ENCODE data around the gene SLC22A23. TPM values are rescaled to one million over a fixed set of nuclear protein-coding genes. Genes with fewer than 3 reads are reported as not detected.

The SLC22A23 gene
- total and polyA plus RNA-seq, 2 donors (not counting 1 experiment from before 2014, with no cell fraction given), result 0.18 to 1.4 TPM

GRCh38 chr6:3310703-3311102 lies 146.1 kb downstream of the SLC22A23 start:
- DNase-seq, result no peak
- POLR2A ChIA-PET, result no interaction called here
- WGBS (ENCODE audit: insufficient coverage), result 88% methylated on average over 7 of the region's 9 CpGs

GRCh38 chr6:3310051-3310448 lies 146.8 kb downstream of the SLC22A23 start:
- no peaks in the 10 kb centered on the region for H3K79me2 ChIP-seq (ENCODE audit: control insufficient read depth, insufficient read depth, low read length)
- POLR2A ChIA-PET, result no interaction called here
- no peak overlapping the region for H3K4me2 ChIP-seq (replicated peaks; ENCODE audit: low read depth, low read length, poor library complexity, severe bottlenecking)
- no peak overlapping the region for H3K27ac ChIP-seq (ENCODE audit: low read length in 2 of 2)
- H2AFZ ChIP-seq (ENCODE audit: insufficient read depth, low read depth, low read length, poor library complexity, severe bottlenecking), result no peak overlapping the region
- peaks cover 0 to 6% (median 0%) of the 10 kb centered on the region in 3 donors for H3K9me3 ChIP-seq (ENCODE audit: control extremely low read depth in 1 of 3, control insufficient read depth in 2 of 3, insufficient read depth in 1 of 3, low read length in 2 of 3)
- peaks cover 17% of the 10 kb centered on the region for H3K27me3 Mint-ChIP-seq
- WGBS (ENCODE audit: insufficient coverage), result 83% methylated on average over 5 of the region's 6 CpGs
- no peak overlapping the region for H3K27ac Mint-ChIP-seq
- ATAC-seq (ENCODE audit: low read depth), result no peak
- H3K4me3 Mint-ChIP-seq, result no peak overlapping the region
- H3K4me1 ChIP-seq (ENCODE audit: control insufficient read depth in 2 of 2, insufficient read depth in 2 of 2, low read length in 2 of 2), result no peaks in the 10 kb centered on the region
- no peak for DNase-seq
- H3K4me1 Mint-ChIP-seq, result no peaks in the 10 kb centered on the region
- TF ChIP-seq EZH2 (IDR thresholded peaks at IDR 0.05; ENCODE audit: borderline replicate concordance, insufficient read depth, low read depth, low read length, poor library complexity, severe bottlenecking) (no peak), CTCF (IDR thresholded peaks at IDR 0.05) (no peak)
- intact Hi-C loops (cut with micrococcal nuclease), result no loop called here
- H3K9ac ChIP-seq (ENCODE audit: low read length), result no peak overlapping the region
- H3K9me3 Mint-ChIP-seq (ENCODE audit: insufficient read depth), result no peaks in the 10 kb centered on the region
- peaks cover 0 to 7% (median 0%) of the 10 kb centered on the region in 4 experiments for H3K27me3 ChIP-seq (replicated peaks in 1 of 4; ENCODE audit: control extremely low read depth in 1 of 4, control insufficient read depth in 3 of 4, insufficient read depth in 4 of 4, low read length in 3 of 4)
- no peak overlapping the region for H3K4me3 ChIP-seq (ENCODE audit: control extremely low read depth in 1 of 5, extremely low read depth in 1 of 5, insufficient read depth in 1 of 5, low read depth in 2 of 5, low read length in 4 of 5)
- CTCF ChIA-PET, result no interaction called here
- H4K20me1 ChIP-seq (ENCODE audit: control insufficient read depth, insufficient read depth, low read length, poor library complexity, severe bottlenecking), result no peaks in the 10 kb centered on the region
- no peaks in the 10 kb centered on the region for H3K36me3 ChIP-seq (replicated peaks in 1 of 2; ENCODE audit: control extremely low read depth in 1 of 2, control insufficient read depth in 1 of 2, extremely low read depth in 1 of 2, insufficient read depth in 2 of 2, low read length in 1 of 2)

More at GRCh38 chr6:3310703-3311102, 146.1 kb downstream of the SLC22A23 start:
- TF ChIP-seq EZH2 (IDR thresholded peaks at IDR 0.05; ENCODE audit: borderline replicate concordance, insufficient read depth, low read depth, low read length, poor library complexity, severe bottlenecking), result no peak
- TF ChIP-seq CTCF (IDR thresholded peaks at IDR 0.05), result no peak
- peaks cover 13% of the 10 kb centered on the region for H3K27me3 Mint-ChIP-seq
- no peak overlapping the region for H3K4me3 ChIP-seq (ENCODE audit: control extremely low read depth in 1 of 5, extremely low read depth in 1 of 5, insufficient read depth in 1 of 5, low read depth in 2 of 5, low read length in 4 of 5)
- peaks cover 0 to 4% (median 0%) of the 10 kb centered on the region in 4 experiments for H3K27me3 ChIP-seq (replicated peaks in 1 of 4; ENCODE audit: control extremely low read depth in 1 of 4, control insufficient read depth in 3 of 4, insufficient read depth in 4 of 4, low read length in 3 of 4)
- H3K27ac ChIP-seq (ENCODE audit: low read length in 2 of 2), result no peak overlapping the region
- CTCF ChIA-PET, result no interaction called here
- H3K9ac ChIP-seq (ENCODE audit: low read length), result no peak overlapping the region
- no peaks in the 10 kb centered on the region for H3K4me1 Mint-ChIP-seq
- H3K4me3 Mint-ChIP-seq, result no peak overlapping the region
- no peak overlapping the region for H2AFZ ChIP-seq (ENCODE audit: insufficient read depth, low read depth, low read length, poor library complexity, severe bottlenecking)
- no peak for ATAC-seq (ENCODE audit: low read depth)
- H3K9me3 ChIP-seq (ENCODE audit: control extremely low read depth in 1 of 3, control insufficient read depth in 2 of 3, insufficient read depth in 1 of 3, low read length in 2 of 3), result peaks cover 0 to 5% (median 0%) of the 10 kb centered on the region in 3 donors
- H3K9me3 Mint-ChIP-seq (ENCODE audit: insufficient read depth), result no peaks in the 10 kb centered on the region
- intact Hi-C loops (cut with micrococcal nuclease), result no loop called here
- H4K20me1 ChIP-seq (ENCODE audit: control insufficient read depth, insufficient read depth, low read length, poor library complexity, severe bottlenecking), result no peaks in the 10 kb centered on the region
- H3K27ac Mint-ChIP-seq, result no peak overlapping the region
- no peak overlapping the region for H3K4me2 ChIP-seq (replicated peaks; ENCODE audit: low read depth, low read length, poor library complexity, severe bottlenecking)
- no peaks in the 10 kb centered on the region for H3K36me3 ChIP-seq (replicated peaks in 1 of 2; ENCODE audit: control extremely low read depth in 1 of 2, control insufficient read depth in 1 of 2, extremely low read depth in 1 of 2, insufficient read depth in 2 of 2, low read length in 1 of 2)
- H3K4me1 ChIP-seq (ENCODE audit: control insufficient read depth in 2 of 2, insufficient read depth in 2 of 2, low read length in 2 of 2), result no peaks in the 10 kb centered on the region
- H3K79me2 ChIP-seq (ENCODE audit: control insufficient read depth, insufficient read depth, low read length), result no peaks in the 10 kb centered on the region
